ENCODE data around the gene DDX11.

GRCh38 chr12:31033681-31034080, 40.0 kb upstream of the DDX11 start:
- no peak for TF ChIP-seq CTCF (conservative IDR thresholded peaks at IDR 0.05; ENCODE audit: low read depth in 2 of 2)
- no peak for TF ChIP-seq POLR2AphosphoS5 (IDR thresholded peaks at IDR 0.05; ENCODE audit: low read depth)
- TF ChIP-seq ZNF114 (CRISPR knock-in tag; IDR thresholded peaks at IDR 0.05), result no peak
- TF ChIP-seq, protein P1, sequence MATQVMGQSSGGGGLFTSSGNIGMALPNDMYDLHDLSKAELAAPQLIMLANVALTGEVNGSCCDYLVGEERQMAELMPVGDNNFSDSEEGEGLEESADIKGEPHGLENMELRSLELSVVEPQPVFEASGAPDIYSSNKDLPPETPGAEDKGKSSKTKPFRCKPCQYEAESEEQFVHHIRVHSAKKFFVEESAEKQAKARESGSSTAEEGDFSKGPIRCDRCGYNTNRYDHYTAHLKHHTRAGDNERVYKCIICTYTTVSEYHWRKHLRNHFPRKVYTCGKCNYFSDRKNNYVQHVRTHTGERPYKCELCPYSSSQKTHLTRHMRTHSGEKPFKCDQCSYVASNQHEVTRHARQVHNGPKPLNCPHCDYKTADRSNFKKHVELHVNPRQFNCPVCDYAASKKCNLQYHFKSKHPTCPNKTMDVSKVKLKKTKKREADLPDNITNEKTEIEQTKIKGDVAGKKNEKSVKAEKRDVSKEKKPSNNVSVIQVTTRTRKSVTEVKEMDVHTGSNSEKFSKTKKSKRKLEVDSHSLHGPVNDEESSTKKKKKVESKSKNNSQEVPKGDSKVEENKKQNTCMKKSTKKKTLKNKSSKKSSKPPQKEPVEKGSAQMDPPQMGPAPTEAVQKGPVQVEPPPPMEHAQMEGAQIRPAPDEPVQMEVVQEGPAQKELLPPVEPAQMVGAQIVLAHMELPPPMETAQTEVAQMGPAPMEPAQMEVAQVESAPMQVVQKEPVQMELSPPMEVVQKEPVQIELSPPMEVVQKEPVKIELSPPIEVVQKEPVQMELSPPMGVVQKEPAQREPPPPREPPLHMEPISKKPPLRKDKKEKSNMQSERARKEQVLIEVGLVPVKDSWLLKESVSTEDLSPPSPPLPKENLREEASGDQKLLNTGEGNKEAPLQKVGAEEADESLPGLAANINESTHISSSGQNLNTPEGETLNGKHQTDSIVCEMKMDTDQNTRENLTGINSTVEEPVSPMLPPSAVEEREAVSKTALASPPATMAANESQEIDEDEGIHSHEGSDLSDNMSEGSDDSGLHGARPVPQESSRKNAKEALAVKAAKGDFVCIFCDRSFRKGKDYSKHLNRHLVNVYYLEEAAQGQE (IDR thresholded peaks at IDR 0.05; ENCODE audit: unreplicated experiment), result no peak
- TF ChIP-seq EZH2 (IDR thresholded peaks at IDR 0.05; ENCODE audit: low read depth, unreplicated experiment), result no peak
- no peak for TF ChIP-seq CREB1 (CRISPR knock-in tag; IDR thresholded peaks at IDR 0.05; ENCODE audit: low read depth)
- no peak for TF ChIP-seq JUNB (IDR thresholded peaks at IDR 0.05; ENCODE audit: unreplicated experiment)
- TF ChIP-seq EZH2phosphoT487 (IDR thresholded peaks at IDR 0.05; ENCODE audit: unreplicated experiment), result no peak
- TF ChIP-seq, protein P2, sequence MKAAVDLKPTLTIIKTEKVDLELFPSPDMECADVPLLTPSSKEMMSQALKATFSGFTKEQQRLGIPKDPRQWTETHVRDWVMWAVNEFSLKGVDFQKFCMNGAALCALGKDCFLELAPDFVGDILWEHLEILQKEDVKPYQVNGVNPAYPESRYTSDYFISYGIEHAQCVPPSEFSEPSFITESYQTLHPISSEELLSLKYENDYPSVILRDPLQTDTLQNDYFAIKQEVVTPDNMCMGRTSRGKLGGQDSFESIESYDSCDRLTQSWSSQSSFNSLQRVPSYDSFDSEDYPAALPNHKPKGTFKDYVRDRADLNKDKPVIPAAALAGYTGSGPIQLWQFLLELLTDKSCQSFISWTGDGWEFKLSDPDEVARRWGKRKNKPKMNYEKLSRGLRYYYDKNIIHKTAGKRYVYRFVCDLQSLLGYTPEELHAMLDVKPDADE (IDR thresholded peaks at IDR 0.05), result no peak
- TF ChIP-seq NANOG (IDR thresholded peaks at IDR 0.05; ENCODE audit: borderline replicate concordance), result no peak
- TF ChIP-seq ZNF331 (CRISPR knock-in tag; IDR thresholded peaks at IDR 0.05; ENCODE audit: low read depth), result no peak
- TF ChIP-seq ZNF462 (CRISPR knock-in tag; IDR thresholded peaks at IDR 0.05), result no peak
- no peak for TF ChIP-seq STAT1 (IDR thresholded peaks at IDR 0.05; ENCODE audit: unreplicated experiment)

Data from GM23338 (cell line).